ENCODE data around the gene FBXO15.

DNA sequence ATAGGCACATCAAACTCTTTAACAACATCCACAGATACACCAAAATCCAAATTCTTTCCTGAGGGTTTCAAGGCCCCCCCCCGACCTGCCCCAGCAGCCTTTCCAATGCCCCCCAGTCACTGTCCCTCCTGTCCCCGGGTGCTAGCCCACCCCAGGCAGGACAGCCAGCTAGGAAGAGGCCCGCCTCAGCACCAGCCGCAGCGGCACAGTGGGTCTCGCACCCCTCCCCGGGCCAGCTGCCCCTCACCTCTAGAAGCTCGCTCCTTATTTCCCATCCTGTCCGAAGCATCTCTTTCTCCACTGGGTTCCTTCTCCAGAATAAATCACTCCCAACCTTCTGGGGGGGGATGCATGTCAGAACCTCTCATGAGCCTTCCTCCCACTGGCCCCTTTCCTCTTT, 69.4 kb downstream of the FBXO15 start:
- TF ChIP-seq CTCF (IDR thresholded peaks at IDR 0.05; ENCODE audit: low read length) (no peak), EZH2phosphoT487 (IDR thresholded peaks at IDR 0.05; ENCODE audit: low read length) (no peak), EZH2 (optimal IDR thresholded peaks at IDR 0.05; ENCODE audit: low read depth, low read length) (no peak)

All from MM.1S (cell line).